Measurements from ENCODE around the gene SMTN.
A peak's percentile ranks its signal among the peaks of the same experiment; 100 is the strongest.

The SMTN gene

GRCh38 chr22:31140746-31141145 is 59.6 kb downstream of the SMTN start:
- in situ Hi-C loops (cut with MboI; ENCODE audit: low sequenced_read_pairs) = loop anchor here (10.0 kb wide), 1 partner anchor 386 kb away; no protein-coding TSS in a partner anchor
- DNase-seq (ENCODE audit: low spot score in 2 of 2) = no peak
- H3K4me1 ChIP-seq = no peaks in the 10 kb centered on the region
- H3K27me3 ChIP-seq (ENCODE audit: low read depth) = peaks cover 11% of the 10 kb centered on the region; the same call in 1 of the 2 replicates
- H3K9me3 ChIP-seq = no peaks in the 10 kb centered on the region; the same call in 1 of the 2 replicates
- H3K36me3 ChIP-seq (replicated peaks) = no peaks in the 10 kb centered on the region
- H3K4me3 ChIP-seq = no peak overlapping the region

DNA sequence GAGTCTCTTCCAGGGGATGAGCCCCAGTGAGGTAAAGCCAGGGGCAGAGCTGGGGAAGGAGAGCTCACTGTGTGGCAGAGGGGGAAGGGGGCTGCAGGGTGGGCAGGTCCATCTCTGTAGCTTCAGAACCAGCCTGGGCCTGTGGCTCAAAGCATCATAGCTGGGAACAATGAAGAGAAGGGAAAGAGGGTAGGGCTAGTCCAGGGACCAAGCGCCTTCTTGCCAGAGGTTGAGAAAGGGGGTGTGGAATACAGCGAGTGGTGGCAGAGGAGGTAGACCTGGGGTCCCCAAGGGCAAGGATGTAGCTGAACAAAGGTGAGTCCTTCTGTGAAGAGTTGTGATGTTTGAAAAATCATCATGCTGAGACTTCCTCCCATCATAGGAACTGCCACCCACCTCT is 60.4 kb downstream of the SMTN start:
- H3K9me3 ChIP-seq = no peaks in the 10 kb centered on the region; the same call in 1 of the 2 replicates
- H3K27me3 ChIP-seq (ENCODE audit: low read depth) = peaks cover 11% of the 10 kb centered on the region; the same call in 1 of the 2 replicates
- H3K36me3 ChIP-seq (replicated peaks) = no peaks in the 10 kb centered on the region
- no peak overlapping the region for H3K4me3 ChIP-seq
- in situ Hi-C loops (cut with MboI; ENCODE audit: low sequenced_read_pairs) = loop anchor here (10.0 kb wide), 1 partner anchor 387 kb away; no protein-coding TSS in a partner anchor
- no peaks in the 10 kb centered on the region for H3K4me1 ChIP-seq
- DNase-seq (ENCODE audit: low spot score in 2 of 2) = no peak

DNA sequence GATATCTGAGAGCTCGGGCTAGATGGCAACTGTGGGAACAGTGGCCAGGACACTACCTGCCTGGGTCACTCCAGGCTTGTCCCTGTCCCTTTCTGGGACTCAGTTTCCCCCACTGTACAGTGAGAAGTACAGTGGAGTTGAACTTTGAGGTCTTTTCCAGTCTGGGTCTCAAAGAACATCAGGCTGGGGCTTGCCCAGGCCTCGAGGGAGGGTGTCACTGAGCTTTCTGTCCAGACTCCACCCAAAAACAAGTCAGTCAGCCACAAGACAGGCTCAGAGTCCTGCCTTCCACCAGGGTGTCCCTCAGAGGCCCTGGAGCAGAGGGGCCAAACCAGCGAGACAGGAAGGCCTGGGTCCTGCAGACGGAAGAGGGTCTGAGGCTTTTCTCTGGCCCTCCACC is 61.2 kb downstream of the SMTN start:
- in situ Hi-C loops (cut with MboI; ENCODE audit: low sequenced_read_pairs) = loop anchor here (10.0 kb wide), 1 partner anchor 387 kb away; no protein-coding TSS in a partner anchor
- H3K9me3 ChIP-seq = no peaks in the 10 kb centered on the region; the same call in 1 of the 2 replicates
- no peaks in the 10 kb centered on the region for H3K36me3 ChIP-seq (replicated peaks)
- no peak overlapping the region for H3K4me3 ChIP-seq
- peaks cover 11% of the 10 kb centered on the region; the same call in 1 of the 2 replicates for H3K27me3 ChIP-seq (ENCODE audit: low read depth)
- no peak for DNase-seq (ENCODE audit: low spot score in 2 of 2)
- no peaks in the 10 kb centered on the region for H3K4me1 ChIP-seq

GRCh38 chr22:31143038-31143437 is 61.9 kb downstream of the SMTN start:
- Histone ChIP-seq H3K27me3 (ENCODE audit: low read depth) (peaks cover 11% of the 10 kb centered on the region; the same call in 1 of the 2 replicates), H3K36me3 (replicated peaks) (no peaks in the 10 kb centered on the region), H3K4me3 (no peak overlapping the region), H3K4me1 (no peaks in the 10 kb centered on the region), H3K9me3 (no peaks in the 10 kb centered on the region; the same call in 1 of the 2 replicates)
- in situ Hi-C loops (cut with MboI; ENCODE audit: low sequenced_read_pairs) = loop anchor here (10.0 kb wide), 1 partner anchor 388 kb away; no protein-coding TSS in a partner anchor
- no peak for DNase-seq (ENCODE audit: low spot score in 2 of 2)

GRCh38 chr22:31143537-31143936 is 62.4 kb downstream of the SMTN start:
- no peak for DNase-seq (ENCODE audit: low spot score in 2 of 2)
- H3K9me3 ChIP-seq = no peaks in the 10 kb centered on the region; the same call in 1 of the 2 replicates
- H3K36me3 ChIP-seq (replicated peaks) = no peaks in the 10 kb centered on the region
- H3K4me1 ChIP-seq = no peaks in the 10 kb centered on the region
- H3K4me3 ChIP-seq = no peak overlapping the region
- in situ Hi-C loops (cut with MboI; ENCODE audit: low sequenced_read_pairs) = loop anchor here (10.0 kb wide), 1 partner anchor 389 kb away; no protein-coding TSS in a partner anchor
- H3K27me3 ChIP-seq (ENCODE audit: low read depth) = peaks cover 11% of the 10 kb centered on the region; the same call in 1 of the 2 replicates

- Histone ChIP-seq H3K4me3 (no peak overlapping the region), H3K9me3 (no peaks in the 10 kb centered on the region; the same call in 1 of the 2 replicates), H3K36me3 (replicated peaks) (no peaks in the 10 kb centered on the region), H3K27me3 (ENCODE audit: low read depth) (peaks cover 5% of the 10 kb centered on the region; the same call in 1 of the 2 replicates), H3K4me1 (no peaks in the 10 kb centered on the region)
- DNase-seq (ENCODE audit: low spot score in 2 of 2) = no peak
- in situ Hi-C loops (cut with MboI; ENCODE audit: low sequenced_read_pairs) = loop anchor here (10.0 kb wide), 1 partner anchor 389 kb away; no protein-coding TSS in a partner anchor
These were observed 63.1 kb downstream of the SMTN start for GRCh38 chr22:31144223-31144622.

GRCh38 chr22:31148488-31148887 is 67.4 kb downstream of the SMTN start:
- in situ Hi-C loops (cut with MboI; ENCODE audit: low sequenced_read_pairs) = loop anchor here (10.0 kb wide), 1 partner anchor 394 kb away; no protein-coding TSS in a partner anchor
- Histone ChIP-seq H3K4me3 (no peak overlapping the region), H3K4me1 (no peaks in the 10 kb centered on the region), H3K36me3 (replicated peaks) (no peaks in the 10 kb centered on the region), H3K9me3 (no peaks in the 10 kb centered on the region; the same call in 1 of the 2 replicates), H3K27me3 (ENCODE audit: low read depth) (no peaks in the 10 kb centered on the region)
- no peak for DNase-seq (ENCODE audit: low spot score in 2 of 2)

- no peaks in the 10 kb centered on the region for H3K27me3 ChIP-seq (ENCODE audit: low read depth)
- H3K36me3 ChIP-seq (replicated peaks) = no peaks in the 10 kb centered on the region
- H3K4me1 ChIP-seq = no peaks in the 10 kb centered on the region
- peak; percentile 70 to 82 for DNase-seq (ENCODE audit: low spot score in 2 of 2)
- H3K4me3 ChIP-seq = no peak overlapping the region
- H3K9me3 ChIP-seq = no peaks in the 10 kb centered on the region
- in situ Hi-C loops (cut with MboI; ENCODE audit: low sequenced_read_pairs) = loop anchor here (10.0 kb wide), 1 partner anchor 394 kb away; no protein-coding TSS in a partner anchor
These were observed 68.0 kb downstream of the SMTN start for GRCh38 chr22:31148953-31149627.

DNA sequence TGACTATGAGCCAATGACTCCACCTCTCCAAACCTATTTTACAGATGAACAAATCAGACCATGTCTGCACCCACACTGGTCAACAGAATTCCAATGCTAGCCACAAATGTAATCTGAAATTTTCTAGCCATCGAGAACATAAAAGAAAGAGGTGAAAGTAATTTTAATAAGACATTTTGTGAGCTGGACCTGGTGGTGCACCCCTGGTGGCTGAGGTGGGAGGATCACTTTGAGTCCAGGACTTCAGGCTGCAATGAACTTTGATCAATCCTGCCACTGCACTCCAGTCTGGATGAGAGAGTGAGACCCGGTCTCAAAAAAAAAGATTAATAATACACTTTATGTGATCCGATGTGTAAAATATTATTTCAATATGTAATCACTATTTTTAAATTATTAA is 69.5 kb downstream of the SMTN start:
- in situ Hi-C loops (cut with MboI; ENCODE audit: low sequenced_read_pairs) = no loop called here
- Histone ChIP-seq H3K9me3 (no peaks in the 10 kb centered on the region), H3K4me1 (no peaks in the 10 kb centered on the region), H3K36me3 (replicated peaks) (no peaks in the 10 kb centered on the region), H3K4me3 (no peak overlapping the region), H3K27me3 (ENCODE audit: low read depth) (no peaks in the 10 kb centered on the region)
- DNase-seq (ENCODE audit: low spot score in 2 of 2) = no peak

GRCh38 chr22:31151872-31152271 is 70.8 kb downstream of the SMTN start:
- no peak for DNase-seq (ENCODE audit: low spot score in 2 of 2)
- in situ Hi-C loops (cut with MboI; ENCODE audit: low sequenced_read_pairs) = no loop called here
- H3K27me3 ChIP-seq (ENCODE audit: low read depth) = 0 out of 2 replicates have a peak, but pooled peaks cover under 1% of the 10 kb centered on the region

DNA sequence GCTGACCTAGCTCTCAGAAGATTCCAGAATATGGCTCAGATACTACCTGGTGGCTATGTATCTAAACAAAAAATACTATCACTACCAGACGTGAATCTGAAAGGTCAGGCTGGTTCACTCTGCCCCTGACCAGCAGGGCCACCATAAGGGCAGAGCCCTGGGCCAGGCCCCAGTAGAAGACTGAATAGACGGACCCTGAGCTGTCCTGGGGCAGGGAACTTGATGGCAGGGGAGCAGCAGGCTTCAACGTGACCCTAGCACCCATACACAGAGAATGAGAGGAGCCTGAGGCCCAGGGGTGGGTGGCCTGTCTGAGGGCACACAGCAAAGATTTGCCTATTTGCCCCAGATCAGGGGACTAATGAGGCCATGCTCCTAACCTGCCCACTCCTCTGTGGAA is 72.2 kb downstream of the SMTN start:
- Histone ChIP-seq H3K4me3 (no peak overlapping the region), H3K27me3 (ENCODE audit: low read depth) (0 out of 2 replicates have a peak, but pooled peaks cover 5% of the 10 kb centered on the region)

More at GRCh38 chr22:31151872-31152271, 70.8 kb downstream of the SMTN start:
- H3K36me3 ChIP-seq (replicated peaks) = no peaks in the 10 kb centered on the region
- no peaks in the 10 kb centered on the region for H3K4me1 ChIP-seq
- no peak overlapping the region for H3K4me3 ChIP-seq
- no peaks in the 10 kb centered on the region for H3K9me3 ChIP-seq

More for the DNA sequence above, 72.2 kb downstream of the SMTN start:
- H3K9me3 ChIP-seq = no peaks in the 10 kb centered on the region
- no peaks in the 10 kb centered on the region for H3K36me3 ChIP-seq (replicated peaks)
- no peak for DNase-seq (ENCODE audit: low spot score in 2 of 2)
- in situ Hi-C loops (cut with MboI; ENCODE audit: low sequenced_read_pairs) = no loop called here
- H3K4me1 ChIP-seq = no peaks in the 10 kb centered on the region
